K562 (cell line): ENCODE measurements around the gene SOWAHA. TPM values are rescaled to one million over a fixed set of nuclear protein-coding genes. Genes with fewer than 3 reads are reported as not detected.

Experiments used
- ATAC-seq: fragments of 200-7000 bp; cut with Tn5 transposase; 3 replicates; pipeline ENCODE4 v1.9.1; 2020; ENCODE audit warnings: moderate library complexity
- BruUV-seq: library from RNA; stranded (reverse); fragments of 400-500 nt; replicated peaks from 2 replicates; lab custom pipeline; 2021; lab: Mats Ljungman, UMichigan
- CTCF ChIA-PET: fragments of 300-600 bp; formaldehyde crosslinking; extraction: SDS; loops from one replicate; lab custom pipeline; 2021; ENCODE audit warnings: low intra/inter-chr PET ratio; lab: Yijun Ruan, JAX
- POLR2A ChIA-PET: fragments of 300-600, 350-650 bp; sonication (Branson Sonifier 250); formaldehyde crosslinking; extraction: SDS; loops from one replicate; lab custom pipeline; 2021; ENCODE audit warnings: antibody characterized with exemption, inconsistent platforms; lab: Yijun Ruan, JAX
- DNase-seq, 4 experiments: peaks; one replicate each; pipeline versions ENCODE4 v3.0.0 to v3.0.0-alpha.2; 2011 to 2018; ENCODE audit warnings: low spot score in 3 of 4, mixed read lengths in 3 of 4; ENCODE audit errors: extremely low read depth in 1 of 4
- FAIRE-seq: peaks from 2 replicates; lab custom pipeline; 2011; peaks lifted over from hg19 to GRCh38; lab: Jason Lieb, UNC
- H2AFZ ChIP-seq: 2 replicates; pipeline ENCODE4 v1.6.0; 2011; ENCODE audit warnings: low read depth, low read length, control low read depth, inconsistent platforms
- H3K27ac ChIP-seq: fragments of 200-600 bp; 3 replicates; pipeline ENCODE4 v1.8.0; 2011; ENCODE audit warnings: low read depth, mild to moderate bottlenecking, control low read depth, inconsistent platforms, low read length, moderate library complexity, mixed read lengths; ENCODE audit errors: extremely low read depth
- H3K27me3 ChIP-seq, 2 experiments: fragments of 300-600 bp in 1 of 2; 2 replicates in 1 of 2; 3 replicates in 1 of 2; pipeline versions ENCODE4 v1.6.0 to v1.8.0; 2011; ENCODE audit warnings: inconsistent platforms in 2 of 2, low read length in 2 of 2, mild to moderate bottlenecking in 1 of 2, mixed read lengths in 1 of 2, moderate library complexity in 1 of 2; ENCODE audit not compliant: control insufficient read depth in 2 of 2, insufficient read depth in 2 of 2
- H3K36me3 ChIP-seq: fragments of 300-600 bp; 3 replicates; pipeline ENCODE4 v1.8.0; 2011; ENCODE audit warnings: mild to moderate bottlenecking, low read length, inconsistent platforms; ENCODE audit not compliant: control insufficient read depth, insufficient read depth
- H3K4me1 ChIP-seq, 2 experiments: fragments of 200-600 bp in 1 of 2; replicated peaks in 1 of 2; 2 replicates in 1 of 2; 3 replicates in 1 of 2; pipeline versions ENCODE4 v1.5.1 to v1.8.0; 2011; ENCODE audit warnings: inconsistent platforms in 2 of 2, low read length in 2 of 2, mild to moderate bottlenecking in 1 of 2, mixed read lengths in 1 of 2, moderate library complexity in 1 of 2; ENCODE audit not compliant: control insufficient read depth in 2 of 2, insufficient read depth in 2 of 2
- H3K4me2 ChIP-seq: 2 replicates; pipeline ENCODE4 v1.6.1; 2011; ENCODE audit warnings: low read length, control low read depth, inconsistent platforms, mixed read lengths; ENCODE audit not compliant: insufficient read depth
- H3K4me3 ChIP-seq: fragments of 200-600 bp; sonication (generic), shearing (Covaris generic); 2 replicates; pipeline ENCODE4 v1.5.1; 2016; ENCODE audit warnings: control low read depth, inconsistent platforms
- H3K79me2 ChIP-seq: fragments of 200-600 bp; 3 replicates; pipeline ENCODE4 v1.8.0; 2011; ENCODE audit warnings: low read length, inconsistent platforms; ENCODE audit not compliant: control insufficient read depth, insufficient read depth
- H3K9ac ChIP-seq, 2 experiments: 2 replicates each; pipeline versions ENCODE4 v1.6.0 to v1.6.1; 2011; ENCODE audit warnings: low read depth in 2 of 2, low read length in 2 of 2, control low read depth in 1 of 2, inconsistent platforms in 1 of 2, mild to moderate bottlenecking in 1 of 2, mixed read lengths in 1 of 2; ENCODE audit not compliant: insufficient read depth in 1 of 2
- H3K9me1 ChIP-seq: one replicate; pipeline ENCODE4 v1.6.0; 2011; ENCODE audit warnings: inconsistent platforms, mild to moderate bottlenecking, low read length, moderate library complexity; ENCODE audit not compliant: control insufficient read depth, insufficient read depth
- H3K9me3 ChIP-seq: replicated peaks from 2 replicates; pipeline ENCODE4 v1.5.1; 2011; ENCODE audit warnings: low read depth, low read length, inconsistent platforms; ENCODE audit not compliant: control insufficient read depth, insufficient read depth
- H4K20me1 ChIP-seq: replicated peaks from 2 replicates; pipeline ENCODE4 v1.6.1; 2011; ENCODE audit warnings: low read length, inconsistent platforms, mixed read lengths; ENCODE audit not compliant: control insufficient read depth, insufficient read depth
- ARID1B ChIP-seq: fragments of 450-650 bp; IDR thresholded peaks from 2 replicates; pipeline ENCODE4 v1.6.1; 2016; ENCODE audit warnings: antibody characterized with exemption, mild to moderate bottlenecking, inconsistent platforms
- BRF1 ChIP-seq: IDR thresholded peaks from 3 replicates; pipeline ENCODE4 v1.6.1; 2011; ENCODE audit warnings: borderline replicate concordance, mild to moderate bottlenecking; ENCODE audit not compliant: insufficient read length; ENCODE audit errors: extremely low read depth
- GTF2F1 ChIP-seq: IDR thresholded peaks from 2 replicates; pipeline ENCODE4 v1.6.1; 2011; ENCODE audit warnings: low read depth, low read length, improper control_type of control experiment
- HIVEP1 ChIP-seq: fragments of 250-450 bp; sonication (Bioruptor Pico); IDR thresholded peaks from 2 replicates; pipeline ENCODE4 v1.4.0; 2020; ENCODE audit warnings: mild to moderate bottlenecking
- KAT7 ChIP-seq: sonication (generic); formaldehyde crosslinking; IDR thresholded peaks from 2 replicates; pipeline ENCODE4 v1.8.0; 2022; ENCODE audit warnings: missing genetic modification reagents, mild to moderate bottlenecking, borderline replicate concordance
- PTBP1 ChIP-seq: fragments of 200-400 bp; formaldehyde crosslinking; IDR thresholded peaks from 2 replicates; pipeline ENCODE4 v1.6.1; 2017; ENCODE audit warnings: low read depth, low read length
- SMAD4 ChIP-seq: fragments of 250-450 bp; sonication (Bioruptor Pico); conservative IDR thresholded peaks from 2 replicates; pipeline ENCODE4 v1.8.0; 2021; ENCODE audit warnings: inconsistent platforms, mild to moderate bottlenecking, moderate library complexity
- SMC3 ChIP-seq: conservative IDR thresholded peaks from 2 replicates; pipeline ENCODE4 v1.6.1; 2011; ENCODE audit warnings: low read depth, low read length, improper control_type of control experiment; ENCODE audit not compliant: insufficient read depth
- ZBTB1 ChIP-seq: sonication (generic); formaldehyde crosslinking; IDR thresholded peaks from 2 replicates; pipeline ENCODE4 v1.8.1; 2023; ENCODE audit warnings: missing genetic modification reagents, low read depth, mild to moderate bottlenecking, borderline replicate concordance
- ZBTB2 ChIP-seq: fragments of 450-650 bp; IDR thresholded peaks from 2 replicates; pipeline ENCODE4 v1.6.1; 2016; ENCODE audit warnings: antibody characterized with exemption
- ZNF395 ChIP-seq: fragments of 200-800 bp; sonication (Bioruptor generic); IDR thresholded peaks from 2 replicates; pipeline ENCODE4 v1.6.1; 2017; ENCODE audit warnings: missing genetic modification characterization, missing compliant biosample characterization
- ZNF431 ChIP-seq: sonication (generic); formaldehyde crosslinking; IDR thresholded peaks from 2 replicates; pipeline ENCODE4 v1.8.0; 2022; ENCODE audit warnings: mild to moderate bottlenecking, missing genetic modification reagents
- WGBS: fragments of 100-300 bp; shearing (Covaris generic); methylation state at CpG from one replicate; pipeline ENCODE4 v1.1.6; 2016; ENCODE audit warnings: low coverage, mixed read lengths; ENCODE audit not compliant: insufficient coverage; ENCODE audit errors: missing lambda C conversion rate; 5-methylcytosine and 5-hydroxymethylcytosine counted together
- in situ Hi-C: fragments of 300-500 bp; cut with MboI; formaldehyde crosslinking; loops from 4 replicates; pipeline ENCODE4 v1.15.0; 2018; ENCODE audit warnings: inconsistent platforms, mixed read lengths
- intact Hi-C: fragments of 100-400 bp; cut with micrococcal nuclease; formaldehyde crosslinking; loops from 2 replicates; pipeline ENCODE4 v1.14.2; 2022
- polyA plus RNA-seq, 8 experiments: library from polyadenylated mRNA; depleted of rRNA in 4 of 8; stranded (reverse) in 5 of 8; unstranded in 3 of 8; fragments of >200 nt; fragmentation: Nextera tagmentation in 2 of 8; fragmentation: Illumina TruSeq in 1 of 8; extraction: Ambion mirVana in 2 of 8; extraction: Trizol in 1 of 8; gene quantifications; 2 replicates each; pipeline versions ENCODE4 v1.2.1 to v1.2.3, GENCODE V29; 2011 to 2014; ENCODE audit warnings: inconsistent platforms in 1 of 8, missing spikeins in 1 of 8
- total RNA-seq, 7 experiments: library from RNA; depleted of rRNA in 6 of 7; stranded (reverse); fragments of >200 nt in 6 of 7; fragmentation: Illumina TruSeq in 2 of 7; extraction: Trizol in 2 of 7; gene quantifications; 2 replicates each; pipeline versions ENCODE4 v1.2.1 to v1.2.3, GENCODE V29; 2011 to 2021; ENCODE audit warnings: low replicate concordance in 1 of 7
- TF ChIP-seq, protein P1 (sequence below), 3 experiments: fragments of 200-800 bp in 1 of 3; sonication (Bioruptor generic) in 1 of 3; sonication (generic) in 1 of 3; formaldehyde crosslinking in 1 of 3; IDR thresholded peaks; 2 replicates each; pipeline versions ENCODE4 v1.6.1 to v1.8.0; 2016 to 2022; ENCODE audit warnings: mild to moderate bottlenecking in 2 of 3, missing compliant biosample characterization in 2 of 3, missing genetic modification characterization in 2 of 3, missing genetic modification reagents in 1 of 3
- TF ChIP-seq, protein P2 (sequence below): sonication (generic); formaldehyde crosslinking; IDR thresholded peaks from 2 replicates; pipeline ENCODE4 v1.8.0; 2022; ENCODE audit warnings: mild to moderate bottlenecking, missing genetic modification reagents

Gene SOWAHA
- total and polyA plus RNA-seq, 9 of the 15 experiments (the other 6 are each of a cell fraction or from before 2014, with no cell fraction given) = not detected

DNA sequence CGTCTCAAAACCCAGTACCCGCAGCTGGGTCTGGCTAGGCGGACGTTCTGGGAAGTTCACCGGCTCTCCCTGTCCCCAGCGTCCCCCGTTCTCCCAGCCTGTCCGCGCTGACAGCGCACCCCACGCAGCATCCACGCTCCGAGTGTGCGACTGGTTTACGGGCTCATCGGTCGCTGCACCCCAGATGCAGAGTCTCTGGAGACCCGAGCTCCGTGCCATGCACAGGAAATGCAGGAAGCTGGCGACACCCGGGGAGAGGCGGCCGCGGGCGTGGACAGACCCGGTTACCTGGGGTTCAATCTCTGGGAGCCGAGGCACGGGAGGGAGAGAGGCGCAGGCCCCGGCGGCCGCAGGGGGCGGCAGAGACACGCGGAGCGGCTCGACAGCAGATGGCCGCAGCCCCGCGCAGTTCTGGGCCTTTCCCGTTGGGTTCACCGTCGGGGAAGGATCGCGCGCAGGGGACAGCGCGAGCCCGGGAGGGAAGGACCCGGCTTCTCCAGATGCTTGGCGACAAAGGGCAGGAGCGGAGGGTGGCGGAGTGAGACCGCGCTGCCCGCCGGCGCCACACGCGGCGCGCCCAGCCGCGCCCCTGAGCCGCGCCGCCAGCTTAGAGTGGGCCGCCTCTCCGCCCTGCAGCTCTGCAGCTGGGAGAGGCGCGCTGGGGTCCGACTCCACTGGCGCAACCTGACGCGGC, 16.8 kb downstream of the SOWAHA start:
- no peaks in the 10 kb centered on the region for H4K20me1 ChIP-seq
- ChIA-PET POLR2A (interaction anchor here (0.5 to 3.9 kb wide), 13 partner anchors 9 to 200 kb away, joined by 3 to 22 read pairs (median 3); partner anchors contain the start of genes GDF9 and UQCRQ), CTCF (interaction anchor here (0.7 to 2.1 kb wide), 4 partner anchors 36 to 418 kb away, joined by 3 to 13 read pairs (median 4); partner anchors contain the start of genes GDF9 and UQCRQ)
- H2AFZ ChIP-seq = peak overlapping the region; percentile 97
- 2% methylated on average over 44 of the region's 75 CpGs for WGBS
- H3K27me3 ChIP-seq = no peaks in the 10 kb centered on the region
- in situ Hi-C loops (loop anchor here (5.0 kb wide), 1 partner anchor 73 kb away; no protein-coding TSS in a partner anchor), intact Hi-C loops (loop anchor here (1.0 kb wide), 2 partner anchors 36 to 53 kb away; partner anchors contain the start of genes GDF9 and UQCRQ)
- H3K9me1 ChIP-seq = no peaks in the 10 kb centered on the region
- FAIRE-seq (peak; percentile 49), ATAC-seq (peak; percentile 89), DNase-seq (peak; percentile 79 to 89 (median 85))
- peak overlapping the region; percentile 74 for H3K4me3 ChIP-seq
- BruUV-seq = no TSS peak
- peak overlapping the region; percentile 92 to 100 for H3K9ac ChIP-seq
- peak overlapping the region; percentile 89 for H3K4me2 ChIP-seq
- peaks cover 18 to 29% of the 10 kb centered on the region in 2 experiments; a peak in 4 of 5 replicates for H3K4me1 ChIP-seq
- H3K36me3 ChIP-seq = peaks cover 29% of the 10 kb centered on the region; the same call in 1 of the 3 replicates
- H3K9me3 ChIP-seq = no peaks in the 10 kb centered on the region
- H3K27ac ChIP-seq = peak overlapping the region; percentile 92
- peaks cover 23% of the 10 kb centered on the region for H3K79me2 ChIP-seq
- TF ChIP-seq HIVEP1 (CRISPR knock-in tag) (no peak), KAT7 (CRISPR knock-in tag) (peak; percentile 89; the same call in 1 of the 2 replicates), PTBP1 (no peak), ZBTB2 (0 out of 2 replicates have a peak, but pooled peaks have one; percentile 21), SMC3 (peak; percentile 53), BRF1 (no peak), ZNF395 (CRISPR knock-in tag) (no peak), ZBTB1 (peak; percentile 30), ARID1B (no peak), SMAD4 (CRISPR knock-in tag) (no peak; the same call in 1 of the 2 replicates), ZNF431 (peak; percentile 65; the same call in 1 of the 2 replicates), GTF2F1 (peak; percentile 59; the same call in 1 of the 2 replicates)
- TF ChIP-seq, protein P1, sequence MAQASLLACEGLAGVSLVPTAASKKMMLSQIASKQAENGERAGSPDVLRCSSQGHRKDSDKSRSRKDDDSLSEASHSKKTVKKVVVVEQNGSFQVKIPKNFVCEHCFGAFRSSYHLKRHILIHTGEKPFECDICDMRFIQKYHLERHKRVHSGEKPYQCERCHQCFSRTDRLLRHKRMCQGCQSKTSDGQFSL (CRISPR knock-in tag; IDR thresholded peaks at IDR 0.05) = peak; percentile 56; the same call in 1 of the 2 replicates
- TF ChIP-seq, protein P1 (tag; IDR thresholded peaks at IDR 0.05) = no peak
- TF ChIP-seq, protein P2, sequence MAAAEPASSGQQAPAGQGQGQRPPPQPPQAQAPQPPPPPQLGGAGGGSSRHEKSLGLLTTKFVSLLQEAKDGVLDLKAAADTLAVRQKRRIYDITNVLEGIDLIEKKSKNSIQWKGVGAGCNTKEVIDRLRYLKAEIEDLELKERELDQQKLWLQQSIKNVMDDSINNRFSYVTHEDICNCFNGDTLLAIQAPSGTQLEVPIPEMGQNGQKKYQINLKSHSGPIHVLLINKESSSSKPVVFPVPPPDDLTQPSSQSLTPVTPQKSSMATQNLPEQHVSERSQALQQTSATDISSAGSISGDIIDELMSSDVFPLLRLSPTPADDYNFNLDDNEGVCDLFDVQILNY (CRISPR knock-in tag) = 0 out of 2 replicates have a peak, but pooled peaks have one; percentile 88
